NCI-H1694 (cell line): Measurements from ENCODE around the gene FAHD2B.
"Not testable (repeated sequence)": the region's sequence is repeated elsewhere in the genome, so short reads cannot be mapped to it uniquely, and the experiment has no call there.

Source experiments
- DNase-seq: peaks from one replicate; lab custom pipeline; 2025; lab: John Stamatoyannopoulos, UW

The FAHD2B gene

DNA sequence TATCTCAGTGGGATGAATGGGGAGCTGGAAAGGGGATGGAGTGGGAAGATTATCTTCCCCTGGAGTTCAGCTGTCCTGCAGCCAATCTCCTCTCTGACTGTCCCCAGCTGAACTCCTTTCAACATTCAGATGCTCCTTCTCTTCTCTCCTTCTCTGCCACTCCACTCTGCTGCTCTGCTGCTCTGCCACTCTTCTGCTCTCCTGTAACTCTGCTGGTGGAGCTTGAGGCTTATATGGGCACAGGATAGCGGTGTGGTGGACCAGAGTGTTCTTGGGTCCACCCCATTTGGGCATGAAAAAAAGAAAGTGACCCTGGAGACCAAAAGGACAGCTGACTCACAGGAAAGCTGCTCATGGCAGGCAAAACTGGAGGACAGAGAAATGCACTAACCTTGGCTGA is 26.6 kb downstream of the FAHD2B start:
- DNase-seq: no peak

DNA sequence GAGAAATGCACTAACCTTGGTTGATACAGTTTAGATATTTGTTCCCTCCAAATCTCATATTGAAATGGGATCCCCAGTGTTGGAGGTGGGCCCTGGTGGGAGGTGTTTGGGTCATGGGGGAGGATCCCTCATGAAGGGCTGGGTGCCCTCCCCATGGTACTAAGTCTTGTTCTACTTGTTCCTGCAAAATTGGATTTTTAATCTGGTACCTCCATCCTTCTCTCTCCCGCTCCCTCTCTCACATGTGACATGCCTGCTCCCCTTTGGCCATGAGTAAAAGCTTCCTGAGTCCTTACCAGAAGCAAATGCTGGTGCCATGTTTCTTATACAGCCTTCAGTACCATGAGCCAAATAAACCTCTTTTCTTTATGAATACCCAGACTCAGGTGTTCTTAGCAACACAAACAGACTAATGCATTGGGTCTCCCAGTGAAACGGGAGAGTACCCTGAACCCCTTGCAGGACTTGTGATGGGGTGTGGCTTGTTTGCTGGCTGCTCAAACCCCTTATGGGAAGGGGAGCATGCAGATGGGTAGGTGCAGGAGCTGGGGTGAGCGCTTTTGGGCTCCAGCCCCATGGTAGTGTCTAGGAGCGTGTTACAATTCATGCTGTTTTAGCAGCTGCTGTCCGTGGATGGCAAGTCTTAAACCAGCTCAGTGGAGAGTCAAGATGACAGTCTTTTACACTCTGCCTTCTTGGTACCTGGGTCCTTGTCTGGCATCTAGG is 27.2 kb downstream of the FAHD2B start:
- DNase-seq: no peak

DNA sequence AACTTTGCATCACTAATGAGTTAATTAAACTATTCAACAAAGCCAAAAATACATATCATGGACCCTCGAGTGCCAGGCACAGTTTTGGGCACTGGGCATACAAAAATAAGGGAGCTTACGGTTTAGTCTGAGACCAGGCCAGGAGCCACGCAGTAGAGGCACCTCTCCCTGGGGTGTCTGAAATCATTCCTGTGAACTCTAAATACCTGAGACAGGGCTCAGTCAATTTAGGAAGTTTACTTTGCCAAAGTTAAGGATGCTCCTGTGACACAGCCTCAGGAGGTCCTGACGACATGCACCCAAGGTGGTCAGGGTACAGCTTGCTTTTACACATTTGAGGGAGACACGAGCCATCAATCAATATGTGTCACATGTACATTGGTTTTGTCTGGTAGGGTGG is 28.7 kb downstream of the FAHD2B start:
- DNase-seq: not testable (repeated sequence)

DNA sequence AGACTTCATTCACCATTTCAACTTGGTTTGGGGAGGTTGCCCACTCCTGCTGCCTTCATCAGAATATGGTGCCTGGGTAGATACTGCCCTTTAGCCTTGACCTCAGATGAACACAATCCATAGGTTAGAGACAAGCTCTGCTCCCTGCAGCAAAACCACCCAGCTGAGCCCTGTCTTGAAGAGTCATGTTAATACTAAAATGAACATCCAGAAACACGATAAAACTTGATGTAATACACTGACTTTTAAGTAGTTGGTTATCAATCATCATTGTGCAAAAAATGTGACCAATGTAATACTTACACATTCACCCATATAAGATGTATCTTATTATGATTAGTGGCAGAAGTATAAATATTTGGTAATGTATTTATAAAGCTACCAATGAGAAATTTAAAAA is 32.7 kb downstream of the FAHD2B start:
- not testable (repeated sequence) for DNase-seq

DNA sequence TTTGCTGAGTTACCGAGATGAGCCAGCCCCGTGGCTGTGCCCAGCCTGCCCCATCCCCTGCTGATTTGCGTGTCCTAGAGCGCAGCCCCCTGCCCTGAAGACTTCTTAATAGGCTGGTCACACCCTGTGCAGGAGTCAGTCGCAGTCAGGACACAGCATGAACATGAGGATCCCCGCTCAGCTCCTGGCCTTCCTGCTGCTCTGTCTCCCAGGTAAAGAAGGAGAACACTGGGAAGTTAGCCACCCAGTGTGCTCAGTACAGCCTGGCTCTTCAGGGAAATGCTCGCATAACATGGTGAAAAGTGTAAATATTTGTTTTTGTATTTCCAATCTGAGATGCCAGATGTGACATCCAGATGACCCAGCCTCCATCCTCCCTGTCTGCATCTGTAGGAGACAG is 34.9 kb downstream of the FAHD2B start:
- DNase-seq: not testable (repeated sequence)

DNA sequence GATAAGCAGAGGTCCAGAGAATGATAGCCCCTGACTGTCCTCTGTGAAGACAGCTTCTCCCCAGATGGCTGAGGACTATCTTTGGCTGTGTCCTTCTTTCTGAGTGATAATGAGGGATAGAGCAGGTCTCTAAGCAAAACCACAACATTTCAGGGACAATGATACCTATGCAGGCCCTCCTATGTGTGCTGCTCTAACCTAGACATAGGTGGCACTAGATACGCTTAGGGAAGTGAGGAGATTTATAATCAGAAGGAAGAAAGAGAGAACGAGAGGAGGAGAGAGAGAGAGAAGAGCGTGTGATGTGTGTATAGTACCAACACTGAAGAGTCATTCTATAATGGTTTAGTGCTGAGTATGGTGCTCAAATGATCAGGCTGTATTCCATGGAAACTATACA is 38.5 kb downstream of the FAHD2B start:
- DNase-seq: not testable (repeated sequence)

DNA sequence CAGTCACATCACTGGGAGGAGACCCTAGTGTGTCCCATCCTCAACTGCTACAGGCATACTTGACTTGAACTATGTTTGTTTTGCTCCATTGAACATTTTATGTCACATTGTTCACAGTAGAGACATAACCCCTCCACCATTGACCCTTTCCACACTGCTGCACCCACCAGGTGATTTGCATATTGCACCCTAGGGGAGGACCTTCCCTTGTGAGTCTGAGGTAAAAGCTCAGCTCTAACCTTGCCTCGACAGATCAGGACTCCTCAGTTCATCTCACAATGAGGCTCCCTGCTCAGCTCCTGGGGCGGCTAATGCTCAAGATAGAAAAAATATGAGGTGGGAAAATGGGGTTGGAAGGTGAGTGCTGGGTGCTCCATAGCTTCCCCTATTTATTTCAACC is 44.6 kb downstream of the FAHD2B start:
- not testable (repeated sequence) for DNase-seq

GRCh38 chr2:97048448-97048847 is 46.2 kb downstream of the FAHD2B start:
- DNase-seq: not testable (repeated sequence)

GRCh38 chr2:97046676-97047075 is 48.0 kb downstream of the FAHD2B start:
- DNase-seq: not testable (repeated sequence)

- not testable (repeated sequence) for DNase-seq
Measured at GRCh38 chr2:97045895-97046499, 48.7 kb downstream of the FAHD2B start.
